ENCODE measurements around the gene NEDD1. TPM values are rescaled to one million over a fixed set of nuclear protein-coding genes. Genes with fewer than 3 reads are reported as not detected.
A peak's percentile ranks its signal among the peaks of the same experiment; 100 is the strongest.

The NEDD1 gene
- polyA plus RNA-seq, 1 donor = 40.4 TPM

DNA sequence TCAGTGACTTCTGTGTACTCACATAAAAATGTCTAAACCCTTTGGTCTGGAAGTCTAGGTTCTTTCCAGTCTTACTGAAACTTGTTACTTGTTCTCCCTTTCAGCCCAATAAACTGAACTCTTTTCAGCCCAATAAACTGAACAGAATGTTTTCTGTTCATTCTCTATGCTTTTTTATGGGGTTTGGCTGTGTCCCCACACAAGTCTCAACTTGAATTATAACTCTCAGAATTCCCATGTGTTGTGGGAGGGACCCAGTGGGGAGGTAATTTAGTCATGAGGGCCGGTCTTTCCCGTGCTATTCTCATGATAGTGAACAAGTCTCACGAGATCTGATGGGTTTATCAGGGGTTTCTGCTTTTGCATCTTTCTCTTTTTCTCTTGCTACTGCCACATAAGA is 15.0 kb upstream of the NEDD1 start:
- DNase-seq = peak; percentile 4

DNA sequence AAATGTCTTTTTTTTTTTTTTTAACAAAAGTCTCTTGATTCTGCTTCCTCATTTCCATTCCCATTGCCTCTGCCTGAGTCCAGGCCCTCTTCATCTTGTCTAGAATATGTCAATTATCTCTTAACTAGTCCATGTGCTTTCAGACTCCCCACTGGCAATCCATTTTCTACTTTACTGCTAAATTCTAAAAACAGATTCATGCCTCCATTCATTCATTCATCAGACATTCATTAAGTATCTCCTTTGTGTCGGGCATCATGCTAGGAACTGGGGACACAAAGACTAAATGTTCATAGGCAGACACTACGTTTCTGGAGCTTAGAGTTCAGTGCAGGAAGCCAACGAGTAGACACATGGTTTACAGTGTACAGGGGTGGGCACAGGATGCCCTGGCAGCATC is 9.6 kb upstream of the NEDD1 start:
- no peak for DNase-seq

- no peak for DNase-seq
Observed at GRCh38 chr12:96901175-96901574, 5.9 kb upstream of the NEDD1 start.

DNA sequence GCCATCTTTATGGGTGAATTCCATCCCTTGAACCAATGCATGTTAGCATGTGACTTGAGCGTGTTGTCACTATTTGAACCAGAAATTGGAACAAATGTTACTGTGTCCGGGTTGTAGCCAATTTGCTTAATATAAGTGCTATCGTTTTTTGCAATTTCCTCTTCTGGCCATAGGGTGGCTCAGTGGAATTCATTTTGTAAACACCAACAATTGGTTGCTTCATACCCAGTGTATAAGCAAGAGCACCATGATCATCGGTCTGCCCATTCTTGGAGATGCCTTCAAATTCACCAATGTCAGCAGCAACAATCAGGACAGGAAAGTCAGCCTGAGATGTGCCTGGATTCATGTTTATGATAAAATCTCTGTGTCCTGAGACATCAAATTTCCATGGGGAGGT is 5.0 kb upstream of the NEDD1 start:
- DNase-seq = no peak

DNA sequence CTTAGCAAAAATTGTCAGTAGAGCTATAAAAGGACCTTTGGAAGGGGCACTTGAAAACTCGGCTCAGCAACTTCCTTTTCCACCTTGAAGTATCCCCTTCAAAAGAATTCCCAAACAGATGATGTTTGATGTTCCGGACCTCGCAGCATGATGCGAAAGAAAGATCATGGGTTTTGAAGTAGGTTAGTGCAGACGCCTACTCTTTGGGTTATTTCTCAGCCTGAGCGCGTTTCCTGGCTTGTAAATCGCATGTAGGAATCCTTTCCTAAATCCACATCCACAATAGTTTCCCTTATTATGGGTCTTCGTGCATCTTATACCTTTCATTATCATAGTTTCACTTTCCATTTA is 584 bp upstream of the NEDD1 start:
- no peak for DNase-seq

GRCh38 chr12:96907671-96908422 is 790 bp downstream of the NEDD1 start:
- peak; percentile 40 for DNase-seq

DNA sequence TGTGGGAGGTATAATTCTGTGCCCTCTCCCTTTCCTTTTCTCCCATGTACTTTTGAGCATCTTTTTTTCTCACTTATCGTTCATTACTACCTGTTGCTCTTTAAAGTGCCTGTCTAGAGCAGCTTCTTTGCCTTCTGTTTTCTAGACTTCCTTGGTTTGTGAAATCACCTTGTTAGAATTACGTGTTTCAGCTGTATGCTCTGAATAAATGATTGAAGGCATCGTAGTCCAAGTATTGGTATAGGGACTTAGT is 1.3 kb downstream of the NEDD1 start:
- no peak for DNase-seq

DNA sequence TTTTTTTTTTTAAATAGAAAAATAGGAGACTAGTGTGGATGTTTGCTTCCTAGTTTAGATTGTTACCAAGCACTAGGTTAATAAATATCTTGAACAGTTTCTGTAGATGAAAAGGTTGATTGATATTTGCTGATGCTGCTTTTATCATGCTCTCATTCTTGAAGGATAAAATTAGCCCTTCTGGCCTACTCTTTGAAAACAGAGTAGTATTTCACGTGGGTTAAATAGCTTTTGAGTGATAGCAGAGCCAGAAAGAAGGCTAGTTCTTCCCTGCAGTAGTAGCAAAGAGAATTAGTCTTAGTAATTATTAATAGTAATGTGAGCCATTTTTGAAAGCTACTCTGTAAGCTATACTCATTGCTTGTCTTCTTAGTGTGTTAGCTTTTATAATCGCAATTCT is 5.2 kb downstream of the NEDD1 start:
- no peak for DNase-seq

GRCh38 chr12:96912943-96913342 is 5.9 kb downstream of the NEDD1 start:
- DNase-seq = no peak

DNA sequence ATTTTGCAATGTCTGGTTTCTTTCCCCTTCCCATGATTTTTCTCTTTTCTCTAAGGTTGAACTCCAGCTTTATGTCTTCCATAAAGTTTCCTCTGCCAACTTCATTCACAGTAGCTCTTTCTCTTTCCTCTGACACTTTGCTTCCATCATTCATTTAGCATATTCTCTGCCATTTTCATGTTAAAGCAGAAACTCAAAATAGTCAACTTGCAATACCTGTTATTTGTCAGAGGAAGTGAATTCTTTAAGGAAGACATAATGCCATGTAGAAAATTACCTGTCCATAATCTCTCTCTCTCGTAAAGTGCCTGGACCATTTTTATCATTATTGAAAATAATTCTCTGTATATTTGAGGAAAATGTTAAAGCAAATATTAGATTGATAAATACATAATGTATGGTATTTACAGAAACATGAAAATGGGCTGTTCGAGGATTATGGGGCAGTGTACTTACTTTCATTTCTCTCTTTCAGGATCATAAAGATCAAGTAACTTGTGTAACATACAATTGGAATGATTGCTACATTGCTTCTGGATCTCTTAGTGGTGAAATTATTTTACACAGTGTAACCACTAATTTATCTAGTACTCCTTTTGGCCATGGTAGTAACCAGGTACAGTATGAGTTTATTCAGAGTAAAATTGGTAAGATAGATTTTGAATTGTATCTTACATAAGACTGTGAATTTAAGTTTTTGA is 12.6 kb downstream of the NEDD1 start:
- no peak for DNase-seq

- no peak for DNase-seq
Observed at GRCh38 chr12:96948782-96949181, 41.7 kb downstream of the NEDD1 start.

- DNase-seq = no peak
Observed at GRCh38 chr12:96979532-96979931, 72.5 kb downstream of the NEDD1 start.

DNA sequence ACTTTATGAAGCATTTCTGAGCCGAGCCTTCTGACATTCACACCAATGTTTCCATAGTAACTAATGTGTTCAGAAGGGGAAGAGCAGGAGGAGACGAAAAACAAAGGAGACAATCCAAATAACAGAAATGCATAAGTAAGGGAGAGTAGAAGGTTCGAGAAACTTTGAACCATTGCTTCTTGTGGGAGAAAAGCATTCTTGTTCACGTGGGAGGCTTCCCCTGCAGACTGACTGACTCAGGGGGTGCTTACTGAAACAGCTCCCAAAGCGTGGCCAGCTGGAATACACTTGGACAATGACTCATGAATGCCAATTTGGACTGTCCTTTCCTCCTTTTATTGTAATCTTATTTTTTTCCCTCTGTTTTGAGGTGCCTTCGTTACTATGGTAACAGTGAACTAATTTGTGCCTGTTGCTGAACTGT is 73.9 kb downstream of the NEDD1 start:
- DNase-seq = peak; percentile 21

DNA sequence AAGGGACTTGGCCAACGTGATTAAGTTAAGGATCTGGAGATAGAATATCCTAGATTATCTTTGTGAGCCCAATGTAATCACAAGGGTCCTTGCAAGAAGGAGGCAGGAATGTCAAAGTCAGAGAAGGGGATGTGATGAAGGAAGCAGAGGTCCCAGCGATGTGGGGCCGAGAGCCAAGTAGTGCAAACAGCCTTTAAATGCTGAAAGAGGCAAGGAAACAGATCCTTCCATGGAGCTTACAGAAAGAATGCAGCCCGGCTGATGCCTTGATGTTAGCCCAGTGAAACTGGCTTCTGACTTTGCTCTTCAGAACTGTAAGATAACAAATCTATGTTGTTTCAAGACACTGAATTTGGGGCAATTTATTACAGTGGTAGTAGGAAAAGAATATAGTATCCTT is 74.9 kb downstream of the NEDD1 start:
- DNase-seq = no peak

DNA sequence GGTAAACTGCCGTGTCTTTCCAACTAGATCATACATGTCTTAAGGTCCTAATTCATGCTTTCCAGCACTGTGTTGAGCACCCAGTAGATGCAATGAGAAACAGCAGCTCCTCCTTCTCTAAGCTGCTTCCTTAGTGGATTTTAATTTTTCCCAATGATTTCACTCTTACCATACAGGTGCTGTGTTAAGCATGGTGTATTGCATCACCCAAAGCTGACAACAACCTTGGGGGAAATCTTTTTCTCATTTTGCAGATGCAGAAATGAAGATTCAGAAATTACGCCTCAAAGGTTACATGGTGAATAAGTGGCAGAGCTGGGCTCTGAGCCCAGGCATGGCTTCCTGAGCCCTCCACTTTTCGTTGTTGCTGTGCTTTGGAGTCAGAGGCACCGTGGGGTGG is 75.6 kb downstream of the NEDD1 start:
- no peak for DNase-seq

- DNase-seq = peak; percentile 34
Observed at GRCh38 chr12:96985515-96986362, 78.7 kb downstream of the NEDD1 start.

DNA sequence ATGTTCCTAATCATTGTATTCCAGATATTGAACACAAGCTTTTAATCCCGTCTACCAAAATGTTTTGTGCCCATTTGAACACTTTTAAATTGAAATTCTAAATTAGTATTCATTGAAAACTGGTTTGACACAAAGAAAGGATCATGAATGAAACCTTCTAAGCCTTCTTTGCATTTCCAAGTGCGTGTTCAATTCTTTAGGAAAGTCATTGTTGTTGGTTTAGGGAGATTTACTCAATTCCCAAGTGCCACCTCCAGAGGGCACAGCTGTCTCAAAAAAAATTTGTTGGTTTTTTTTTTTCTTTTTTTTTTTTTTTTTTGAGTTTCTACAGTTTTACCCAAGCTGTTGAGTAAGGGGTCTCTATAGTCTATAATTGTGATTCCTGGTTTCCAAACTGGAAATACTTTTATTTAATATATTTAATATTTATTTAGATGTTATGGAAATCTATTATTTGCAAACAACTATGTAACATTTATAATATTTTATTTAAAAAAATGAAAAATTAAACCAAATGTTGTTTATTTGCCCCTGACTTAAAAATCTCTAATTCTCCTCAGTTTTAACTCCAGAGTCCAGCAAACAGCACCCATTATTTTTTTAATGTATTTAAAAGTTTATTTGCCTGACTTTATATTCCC is 79.9 kb downstream of the NEDD1 start:
- peak; percentile 63 for DNase-seq

- DNase-seq = no peak
Observed at GRCh38 chr12:96988919-96989318, 81.9 kb downstream of the NEDD1 start.

GRCh38 chr12:96989916-96990315 is 82.9 kb downstream of the NEDD1 start:
- DNase-seq = peak; percentile 25

GRCh38 chr12:96994900-96995299 is 87.8 kb downstream of the NEDD1 start:
- DNase-seq = no peak

GRCh38 chr12:96995861-96996260 is 88.8 kb downstream of the NEDD1 start:
- DNase-seq = no peak

DNA sequence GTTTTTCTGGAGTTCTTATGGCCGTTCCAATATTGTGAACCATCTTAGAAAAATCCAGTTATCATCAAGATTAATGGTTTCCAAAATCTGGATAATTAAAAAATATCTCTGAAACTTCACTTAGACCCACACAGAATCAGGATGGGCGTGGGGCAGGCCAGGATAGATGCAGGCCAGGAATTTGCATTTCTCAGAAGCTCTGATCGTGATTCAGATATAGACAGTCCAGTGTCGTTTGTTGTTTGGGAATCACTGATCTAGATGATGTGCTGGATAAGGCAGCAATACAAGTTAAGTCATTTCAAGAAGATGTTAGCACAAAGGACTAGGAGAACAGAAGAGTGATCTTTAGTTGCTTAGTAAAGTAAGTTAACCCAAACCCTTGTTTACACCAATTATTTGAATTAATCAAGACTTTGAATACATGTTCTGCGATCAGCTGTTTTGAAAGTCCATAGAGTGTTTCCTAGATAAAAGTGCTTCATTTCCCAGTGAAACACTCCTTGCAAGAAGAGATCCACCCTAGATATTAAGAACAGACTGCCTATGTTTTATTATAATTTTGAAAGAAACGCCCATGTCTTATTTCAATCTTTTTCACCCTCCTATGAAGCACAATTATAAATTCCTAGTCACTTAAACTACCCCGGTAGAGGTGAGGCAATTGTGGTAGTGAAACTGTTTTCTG is 90.9 kb downstream of the NEDD1 start:
- DNase-seq = no peak

Measured in left kidney (tissue), 2 donors.